Measurements from ENCODE around the gene ACVR1B. TPM values are rescaled to one million over a fixed set of nuclear protein-coding genes. Genes with fewer than 3 reads are reported as not detected.

ACVR1B gene
- total RNA-seq = 10 to 100 TPM; 14.8 to 16.3 (median 15.4) TPM

GRCh38 chr12:51951199-51951842 is at the start of gene ACVR1B:
Gene ACVR1B (plus strand): TSS chr12:51951699. CDS start chr12:51951744, 45 bp downstream.
- no peak for TF ChIP-seq CTCF (IDR thresholded peaks at IDR 0.05; ENCODE audit: low read depth)

- no peak for TF ChIP-seq CTCF (IDR thresholded peaks at IDR 0.05; ENCODE audit: low read depth)
Measured at GRCh38 chr12:51901881-51902280, 49.6 kb upstream of the ACVR1B start.

GRCh38 chr12:51904951-51905470 is 46.5 kb upstream of the ACVR1B start:
- no peak for TF ChIP-seq CTCF (IDR thresholded peaks at IDR 0.05; ENCODE audit: low read depth)

- no peak for TF ChIP-seq CTCF (IDR thresholded peaks at IDR 0.05; ENCODE audit: low read depth)
Measured at GRCh38 chr12:51905471-51906429, 45.7 kb upstream of the ACVR1B start.

- TF ChIP-seq CTCF (IDR thresholded peaks at IDR 0.05; ENCODE audit: low read depth) = no peak
Measured at GRCh38 chr12:51906430-51907082, 44.9 kb upstream of the ACVR1B start.

GRCh38 chr12:51907083-51907855 is 44.2 kb upstream of the ACVR1B start, which contains the start of gene ACVRL1:
Gene ACVRL1 (plus strand): TSS chr12:51907504. CDS start chr12:51912475, 4,971 bp downstream.
- no peak for TF ChIP-seq CTCF (IDR thresholded peaks at IDR 0.05; ENCODE audit: low read depth)
